Muscle layer of duodenum (tissue), 2 donors: ENCODE data around the gene PGAP6.
"Not testable (repeated sequence)": the region's sequence is repeated elsewhere in the genome, so short reads cannot be mapped to it uniquely, and the experiment has no call there.

Experiments
- H3K27ac ChIP-seq: one replicate; pipeline ENCODE4 v1.7.0; 2013; ENCODE audit warnings: mild to moderate bottlenecking, low read length
- H3K27me3 ChIP-seq: one replicate; pipeline ENCODE4 v1.7.0; 2013; ENCODE audit warnings: low read depth, mild to moderate bottlenecking, control low read depth, low read length
- H3K36me3 ChIP-seq, 2 donors: one replicate each; pipeline ENCODE4 v1.7.0; 2013; ENCODE audit warnings: low read length in 2 of 2, control low read depth in 1 of 2, mild to moderate bottlenecking in 1 of 2; ENCODE audit not compliant: insufficient read depth in 2 of 2, control insufficient read depth in 1 of 2
- H3K4me1 ChIP-seq, 2 donors: one replicate each; pipeline ENCODE4 v1.7.0; 2013; ENCODE audit warnings: low read length in 2 of 2, mild to moderate bottlenecking in 2 of 2, control low read depth in 1 of 2, moderate library complexity in 1 of 2; ENCODE audit not compliant: insufficient read depth in 2 of 2, control insufficient read depth in 1 of 2
- H3K4me3 ChIP-seq, 2 donors: one replicate each; pipeline ENCODE4 v1.7.0; 2013; ENCODE audit warnings: low read length in 2 of 2, low read depth in 1 of 2, mild to moderate bottlenecking in 1 of 2
- H3K9me3 ChIP-seq, 2 donors: one replicate each; pipeline ENCODE4 v1.7.0; 2013; ENCODE audit warnings: low read length in 2 of 2, control low read depth in 1 of 2, mild to moderate bottlenecking in 1 of 2; ENCODE audit not compliant: control insufficient read depth in 1 of 2
- donor health status: healthy.

The PGAP6 gene

DNA sequence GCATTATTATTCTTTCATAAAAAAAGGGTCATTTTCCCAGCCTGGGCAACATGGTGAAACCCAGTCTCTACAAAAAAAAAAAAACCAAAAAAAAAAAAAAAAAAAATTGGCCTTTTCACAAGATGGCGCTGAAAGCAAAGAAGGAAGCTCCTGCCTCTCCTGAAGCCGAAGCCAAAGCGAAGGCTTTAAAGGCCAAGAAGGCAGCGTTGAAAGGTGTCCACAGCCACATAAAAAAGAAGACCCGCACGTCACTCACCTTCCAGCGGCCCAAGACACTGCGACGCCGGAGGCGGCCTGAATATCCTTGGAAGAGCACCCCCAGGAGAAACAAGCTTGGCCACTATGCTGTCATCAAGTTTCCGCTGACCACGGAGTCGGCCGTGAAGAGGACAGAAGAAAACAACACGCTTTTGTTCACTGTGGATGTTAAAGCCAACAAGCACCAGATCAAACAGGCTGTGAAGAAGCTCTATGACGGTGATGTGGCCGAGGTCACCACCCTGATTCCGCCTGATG is 4.9 kb upstream of the PGAP6 start:
- H3K27me3 ChIP-seq = no peaks in the 10 kb centered on the region
- H3K27ac ChIP-seq = no peak overlapping the region
- no peaks in the 10 kb centered on the region for H3K36me3 ChIP-seq
- H3K4me1 ChIP-seq = peaks cover 4 to 17% of the 10 kb centered on the region in 2 donors
- no peaks in the 10 kb centered on the region for H3K9me3 ChIP-seq
- H3K4me3 ChIP-seq = no peak overlapping the region

DNA sequence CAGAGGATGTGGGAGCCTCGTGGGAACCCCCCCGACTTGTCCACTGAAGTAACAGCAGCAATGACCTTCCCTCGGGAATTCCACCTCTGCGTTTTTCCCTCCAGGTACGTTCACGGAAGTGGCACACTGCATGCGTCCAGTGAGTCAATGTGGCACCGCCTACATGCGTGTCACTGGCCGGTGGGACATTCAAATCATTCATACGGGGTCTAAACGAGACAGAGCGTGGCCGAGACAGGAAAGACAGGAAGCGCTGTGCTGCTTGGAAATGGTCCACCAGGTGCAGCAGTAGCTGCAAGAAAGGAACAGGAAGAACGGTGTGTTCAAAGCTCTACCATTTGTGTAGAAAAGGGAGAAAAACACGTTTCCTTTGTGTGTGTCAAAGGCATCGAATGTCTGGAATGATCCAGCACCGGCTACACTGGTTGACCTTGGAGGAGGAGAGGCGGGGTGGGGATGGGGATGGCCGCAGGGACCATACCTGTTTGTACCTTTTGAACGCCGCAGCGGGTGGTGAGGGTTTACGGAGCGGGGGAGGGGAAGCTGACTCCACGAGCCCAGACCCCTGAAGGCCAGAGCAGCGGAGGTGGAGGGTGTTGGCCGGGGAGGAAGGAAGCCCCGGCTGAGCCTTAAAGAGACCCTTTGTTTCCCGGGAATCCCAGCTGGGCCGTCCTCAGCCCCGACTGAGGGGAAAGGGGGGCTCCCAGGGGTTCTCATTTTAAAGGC is 1.7 kb upstream of the PGAP6 start:
- Histone ChIP-seq H3K27me3 (no peaks in the 10 kb centered on the region), H3K4me1 (peaks cover 10 to 28% of the 10 kb centered on the region in 2 donors), H3K9me3 (no peaks in the 10 kb centered on the region), H3K27ac (no peak overlapping the region), H3K36me3 (no peaks in the 10 kb centered on the region), H3K4me3 (peak overlapping the region; percentile 60 to 93)

DNA sequence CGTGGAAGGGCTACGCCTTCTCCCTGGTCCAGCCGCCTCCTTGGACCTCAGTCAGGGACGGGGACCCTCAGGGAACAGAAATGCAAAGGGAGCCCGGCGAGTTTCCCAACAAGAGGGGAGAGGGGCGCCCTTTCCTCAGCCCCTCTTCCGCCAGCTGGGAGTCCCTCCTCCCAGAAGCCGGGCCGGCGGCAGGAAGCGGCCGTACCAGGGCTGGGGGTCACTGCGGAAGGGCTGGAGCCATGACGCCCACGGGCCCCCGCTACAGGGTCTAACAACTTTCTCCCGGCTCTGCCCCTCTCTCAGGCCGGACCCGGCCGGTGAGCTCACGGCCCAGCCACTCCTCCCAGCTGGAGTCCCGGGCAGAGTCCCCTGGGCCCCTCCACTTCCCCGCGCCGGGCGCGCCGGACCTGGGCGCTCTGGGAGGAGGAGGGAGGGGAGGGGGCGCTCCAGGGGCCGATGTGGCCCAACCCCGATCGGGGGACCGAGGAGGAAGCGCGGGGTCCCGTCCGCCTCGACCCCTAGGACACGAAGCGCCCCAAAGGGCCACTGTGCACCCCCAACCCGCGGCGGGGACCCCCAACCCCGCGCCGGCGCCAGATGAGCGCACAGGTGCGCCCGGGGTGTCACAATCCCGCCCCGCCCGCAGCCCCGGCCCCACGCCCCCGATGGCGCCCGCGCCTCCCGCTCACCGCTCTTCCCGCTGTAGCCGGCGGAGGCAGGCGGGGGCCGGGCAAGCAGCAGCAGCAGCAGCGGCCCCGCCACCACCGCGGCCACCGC is 578 bp downstream of the PGAP6 start:
- H3K27me3 ChIP-seq = no peaks in the 10 kb centered on the region
- peaks cover 10 to 23% of the 10 kb centered on the region in 2 donors for H3K4me1 ChIP-seq
- H3K4me3 ChIP-seq = peak overlapping the region; percentile 55 to 82
- no peaks in the 10 kb centered on the region for H3K9me3 ChIP-seq
- H3K27ac ChIP-seq = no peak overlapping the region
- H3K36me3 ChIP-seq = peaks cover 0 to 13% of the 10 kb centered on the region in 2 donors

- no peaks in the 10 kb centered on the region for H3K9me3 ChIP-seq
- H3K4me3 ChIP-seq = peak overlapping the region; percentile 55 to 82
- H3K36me3 ChIP-seq = peaks cover 0 to 18% of the 10 kb centered on the region in 2 donors
- no peak overlapping the region for H3K27ac ChIP-seq
- no peaks in the 10 kb centered on the region for H3K27me3 ChIP-seq
- H3K4me1 ChIP-seq = peaks cover 10 to 21% of the 10 kb centered on the region in 2 donors
Measured at GRCh38 chr16:380762-381011, 1.1 kb downstream of the PGAP6 start.

- Histone ChIP-seq H3K36me3 (peaks cover 0 to 20% of the 10 kb centered on the region in 2 donors), H3K4me1 (peaks cover 10 to 21% of the 10 kb centered on the region in 2 donors), H3K9me3 (no peaks in the 10 kb centered on the region), H3K27ac (no peak overlapping the region), H3K27me3 (no peaks in the 10 kb centered on the region), H3K4me3 (peak overlapping the region in 1 of 2 donors; percentile 82)
Measured at GRCh38 chr16:379961-380761, 1.6 kb downstream of the PGAP6 start.

DNA sequence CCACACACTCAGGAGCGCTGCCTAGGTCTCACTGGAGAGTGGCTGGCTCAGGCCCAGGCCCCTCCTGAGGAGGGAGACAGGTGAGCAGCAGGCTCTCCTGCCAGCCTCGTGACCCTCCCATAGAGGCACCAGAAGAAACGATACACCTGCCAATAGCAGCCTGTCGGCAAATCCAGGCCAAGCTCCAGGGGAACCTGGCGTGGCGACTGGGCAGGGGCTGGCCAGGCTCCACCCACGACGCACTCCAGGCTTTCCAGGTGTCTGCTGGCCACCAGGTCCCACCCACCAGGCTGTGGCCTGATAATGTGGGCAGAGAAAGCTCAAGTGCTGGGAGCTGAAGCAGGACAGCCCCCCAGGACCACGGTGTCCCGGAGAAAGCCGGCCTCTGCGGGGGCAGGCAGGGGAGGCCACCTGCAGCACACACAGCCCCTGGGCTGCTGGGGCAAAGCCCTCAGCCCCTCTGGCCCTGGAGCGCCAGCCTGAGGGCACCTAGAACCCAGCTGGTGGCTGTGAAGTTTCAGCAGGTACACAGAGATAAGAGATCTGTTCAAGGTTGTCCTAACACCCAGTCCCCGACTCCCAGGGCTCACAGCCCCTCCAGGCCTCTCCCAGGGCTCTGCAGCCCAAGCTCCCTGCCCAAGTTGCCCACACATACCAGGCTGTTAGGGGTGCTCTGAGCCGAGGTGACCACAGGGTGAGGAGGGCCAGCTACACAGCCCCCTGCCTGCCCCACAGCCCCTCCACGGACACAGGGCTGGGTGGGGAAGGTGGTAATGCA is 2.4 kb downstream of the PGAP6 start:
- no peaks in the 10 kb centered on the region for H3K27me3 ChIP-seq
- H3K9me3 ChIP-seq = no peaks in the 10 kb centered on the region
- no peak overlapping the region for H3K27ac ChIP-seq
- H3K36me3 ChIP-seq = peaks cover 5 to 28% of the 10 kb centered on the region in 2 donors
- H3K4me3 ChIP-seq = no peak overlapping the region
- H3K4me1 ChIP-seq = peaks cover 10 to 21% of the 10 kb centered on the region in 2 donors

- Histone ChIP-seq H3K27ac (no peak overlapping the region), H3K36me3 (peaks cover 5 to 34% of the 10 kb centered on the region in 2 donors), H3K4me1 (peaks cover 10 to 19% of the 10 kb centered on the region in 2 donors), H3K27me3 (no peaks in the 10 kb centered on the region), H3K9me3 (no peaks in the 10 kb centered on the region), H3K4me3 (no peak overlapping the region)
Measured at GRCh38 chr16:378821-379182, 3.0 kb downstream of the PGAP6 start.

- not testable (repeated sequence) for H3K27me3 ChIP-seq, H3K9me3 ChIP-seq, H3K27ac ChIP-seq, H3K4me3 ChIP-seq
- peaks cover 5 to 39% of the 10 kb centered on the region in 2 donors for H3K36me3 ChIP-seq
- H3K4me1 ChIP-seq = peaks cover 9 to 14% of the 10 kb centered on the region in 2 donors
Measured at GRCh38 chr16:378113-378820, 3.5 kb downstream of the PGAP6 start.

GRCh38 chr16:377419-377951 is 4.3 kb downstream of the PGAP6 start:
- H3K27me3 ChIP-seq = no peaks in the 10 kb centered on the region
- peaks cover 5 to 47% of the 10 kb centered on the region in 2 donors for H3K36me3 ChIP-seq
- no peak overlapping the region for H3K27ac ChIP-seq
- no peaks in the 10 kb centered on the region for H3K9me3 ChIP-seq
- H3K4me3 ChIP-seq = no peak overlapping the region
- H3K4me1 ChIP-seq = peaks cover 6 to 12% of the 10 kb centered on the region in 2 donors

GRCh38 chr16:376817-377418 is 4.9 kb downstream of the PGAP6 start:
- no peaks in the 10 kb centered on the region for H3K27me3 ChIP-seq
- peaks cover 6 to 53% of the 10 kb centered on the region in 2 donors for H3K36me3 ChIP-seq
- peaks cover 6 to 12% of the 10 kb centered on the region in 2 donors for H3K4me1 ChIP-seq
- no peak overlapping the region for H3K4me3 ChIP-seq
- no peak overlapping the region for H3K27ac ChIP-seq
- no peaks in the 10 kb centered on the region for H3K9me3 ChIP-seq
